Endothelial cell of umbilical vein (primary cell): ENCODE data around the gene DNASE1.

Experiments used
- JUN ChIP-seq: IDR thresholded peaks from 2 replicates; pipeline ENCODE4 v1.6.1; 2011; ENCODE audit warnings: borderline replicate concordance, low read depth; ENCODE audit not compliant: insufficient read length, insufficient read depth
- POLR2A ChIP-seq: IDR thresholded peaks from 2 replicates; pipeline ENCODE4 v1.6.1; 2012; ENCODE audit warnings: low read depth, mild to moderate bottlenecking, control low read depth, low read length
- TF ChIP-seq, protein P1 (sequence below), 2 donors: IDR thresholded peaks; 1 replicate in 1 of 2; 2 replicates in 1 of 2; pipeline ENCODE4 v1.5.1; 2011; ENCODE audit warnings: low read length in 2 of 2, mild to moderate bottlenecking in 2 of 2, moderate library complexity in 2 of 2, control low read depth in 1 of 2, inconsistent platforms in 1 of 2, low read depth in 1 of 2; ENCODE audit not compliant: insufficient read depth in 1 of 2; ENCODE audit errors: extremely low read depth in 1 of 2

DNA sequence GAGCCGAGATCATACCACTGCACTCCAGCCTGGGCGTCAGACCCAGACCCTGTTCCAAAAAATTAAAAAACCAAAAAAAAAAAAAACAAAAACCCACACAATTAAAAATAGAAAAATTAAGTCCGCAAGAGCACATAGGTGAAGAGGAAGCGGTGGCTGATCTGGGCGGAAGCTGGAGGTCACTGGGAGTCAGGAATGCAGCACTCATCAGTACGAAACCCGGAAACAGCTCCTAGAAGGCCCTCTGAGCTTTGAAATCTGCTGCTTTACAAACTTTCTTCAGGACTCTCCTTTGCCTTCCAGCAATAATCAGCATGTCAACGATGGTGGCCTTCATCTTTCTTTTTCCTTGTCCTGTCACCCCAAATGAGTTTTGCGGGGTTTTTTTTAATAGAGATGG, 33.3 kb downstream of the DNASE1 start:
- TF ChIP-seq, protein P1, sequence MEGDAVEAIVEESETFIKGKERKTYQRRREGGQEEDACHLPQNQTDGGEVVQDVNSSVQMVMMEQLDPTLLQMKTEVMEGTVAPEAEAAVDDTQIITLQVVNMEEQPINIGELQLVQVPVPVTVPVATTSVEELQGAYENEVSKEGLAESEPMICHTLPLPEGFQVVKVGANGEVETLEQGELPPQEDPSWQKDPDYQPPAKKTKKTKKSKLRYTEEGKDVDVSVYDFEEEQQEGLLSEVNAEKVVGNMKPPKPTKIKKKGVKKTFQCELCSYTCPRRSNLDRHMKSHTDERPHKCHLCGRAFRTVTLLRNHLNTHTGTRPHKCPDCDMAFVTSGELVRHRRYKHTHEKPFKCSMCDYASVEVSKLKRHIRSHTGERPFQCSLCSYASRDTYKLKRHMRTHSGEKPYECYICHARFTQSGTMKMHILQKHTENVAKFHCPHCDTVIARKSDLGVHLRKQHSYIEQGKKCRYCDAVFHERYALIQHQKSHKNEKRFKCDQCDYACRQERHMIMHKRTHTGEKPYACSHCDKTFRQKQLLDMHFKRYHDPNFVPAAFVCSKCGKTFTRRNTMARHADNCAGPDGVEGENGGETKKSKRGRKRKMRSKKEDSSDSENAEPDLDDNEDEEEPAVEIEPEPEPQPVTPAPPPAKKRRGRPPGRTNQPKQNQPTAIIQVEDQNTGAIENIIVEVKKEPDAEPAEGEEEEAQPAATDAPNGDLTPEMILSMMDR (IDR thresholded peaks at IDR 0.05; ENCODE audit: extremely low read depth in 1 of 2, insufficient read depth in 1 of 2, low read depth in 1 of 2, low read length in 2 of 2), result no peak
- no peak for TF ChIP-seq POLR2A
- no peak for TF ChIP-seq JUN
